HCT116 (cell line): Measurements from ENCODE around the gene FOXP2. TPM values are rescaled to one million over a fixed set of nuclear protein-coding genes. Genes with fewer than 3 reads are reported as not detected.

Experiments
- ATAC-seq: fragments of 200-7000 bp; cut with Tn5 transposase; 2 replicates; pipeline ENCODE4 v1.9.1; 2020; ENCODE audit warnings: mild to moderate bottlenecking, moderate library complexity
- BruUV-seq: library from RNA; stranded (reverse); fragments of 400-500 nt; replicated peaks from 2 replicates; lab custom pipeline; 2021; lab: Mats Ljungman, UMichigan
- CTCF ChIA-PET: fragments of 300-600 bp; sonication (Branson Sonifier 250); formaldehyde crosslinking; loops from one replicate; lab custom pipeline; 2021; ENCODE audit warnings: antibody characterized with exemption; lab: Charles Lee
- POLR2A ChIA-PET: fragments of 300-600, 350-600 bp; sonication (Branson Sonifier 250); formaldehyde crosslinking; loops from one replicate; lab custom pipeline; 2021; ENCODE audit warnings: antibody characterized with exemption; lab: Charles Lee
- RAD21 ChIA-PET, 2 experiments: fragments of 300-600 bp; sonication (Branson Sonifier 250); formaldehyde crosslinking; loops; one replicate each; lab custom pipeline; 2023; ENCODE audit warnings: low total read pairs in 2 of 2; ENCODE audit not compliant: uncharacterized antibody in 2 of 2, unreplicated experiment in 2 of 2, low non-redundant PET in 1 of 2; lab: Charles Lee
- DNase-seq: peaks from one replicate; pipeline ENCODE4 v3.0.0-alpha.2; 2010; ENCODE audit warnings: low read depth, low spot score
- H2AFZ ChIP-seq: fragments of 200-600 bp; shearing (Covaris generic), sonication (generic); 2 replicates; pipeline ENCODE4 v1.6.1; 2017; ENCODE audit warnings: low read depth, mixed run types, mixed read lengths, antibody characterized with exemption, low read length; ENCODE audit not compliant: poor library complexity, severe bottlenecking
- H3K27ac ChIP-seq: 2 replicates; pipeline ENCODE4 v1.5.1; 2012; ENCODE audit warnings: low read depth, low read length
- H3K27me3 ChIP-seq: fragments of 200-600 bp; sonication (generic); 2 replicates; pipeline ENCODE4 v1.6.1; 2016; ENCODE audit warnings: mixed run types, low read length, mixed read lengths; ENCODE audit not compliant: insufficient read depth
- H3K36me3 ChIP-seq, 2 experiments: fragments of 200-500 bp in 1 of 2; fragments of 200-600 bp in 1 of 2; sonication (Bioruptor generic) in 1 of 2; sonication (generic) in 1 of 2; 2 replicates each; pipeline versions ENCODE4 v1.5.1 to v1.6.1; 2014 to 2016; ENCODE audit warnings: low read length in 2 of 2, inconsistent platforms in 1 of 2, mixed read lengths in 1 of 2, mixed run types in 1 of 2; ENCODE audit not compliant: insufficient read depth in 2 of 2, control insufficient read depth in 1 of 2
- H3K4me1 ChIP-seq, 2 experiments: fragments of 200-600 bp in 1 of 2; sonication (generic) in 1 of 2; 2 replicates each; pipeline versions ENCODE4 v1.5.1 to v1.6.1; 2012 to 2017; ENCODE audit warnings: low read length in 2 of 2, inconsistent platforms in 1 of 2, mild to moderate bottlenecking in 1 of 2, mixed read lengths in 1 of 2, mixed run types in 1 of 2, moderate library complexity in 1 of 2; ENCODE audit not compliant: insufficient read depth in 2 of 2, control insufficient read depth in 1 of 2
- H3K4me2 ChIP-seq: fragments of 200-600 bp; sonication (generic); 2 replicates; pipeline ENCODE4 v1.6.1; 2017; ENCODE audit warnings: mixed run types, low read length, mixed read lengths
- H3K4me3 ChIP-seq, 2 experiments: fragments of 200-600 bp in 1 of 2; sonication (generic) in 1 of 2; replicated peaks in 1 of 2; 2 replicates each; pipeline ENCODE4 v1.5.1; 2011 to 2016; ENCODE audit warnings: low read length in 2 of 2, control low read depth in 1 of 2, low read depth in 1 of 2, mild to moderate bottlenecking in 1 of 2, mixed read lengths in 1 of 2, mixed run types in 1 of 2
- H3K79me2 ChIP-seq: fragments of 200-600 bp; sonication (generic); 2 replicates; pipeline ENCODE4 v1.6.1; 2017; ENCODE audit warnings: mild to moderate bottlenecking, mixed run types, low read length, moderate library complexity, mixed read lengths; ENCODE audit not compliant: insufficient read depth
- H3K9ac ChIP-seq: fragments of 200-600 bp; sonication (generic); 2 replicates; pipeline ENCODE4 v1.6.1; 2016; ENCODE audit warnings: low read length, mixed read lengths
- H3K9me2 ChIP-seq: fragments of 200-600 bp; sonication (generic), shearing (Covaris generic); 2 replicates; pipeline ENCODE4 v1.6.1; 2017; ENCODE audit warnings: mixed run types, mild to moderate bottlenecking, moderate library complexity; ENCODE audit not compliant: insufficient read depth
- H3K9me3 ChIP-seq, 2 experiments: fragments of 200-500 bp in 1 of 2; fragments of 200-600 bp in 1 of 2; sonication (Bioruptor generic) in 1 of 2; sonication (generic) in 1 of 2; 2 replicates each; pipeline ENCODE4 v1.6.1; 2014 to 2017; ENCODE audit warnings: low read length in 2 of 2, mixed read lengths in 2 of 2, inconsistent platforms in 1 of 2, low read depth in 1 of 2, mild to moderate bottlenecking in 1 of 2, mixed run types in 1 of 2, moderate library complexity in 1 of 2; ENCODE audit not compliant: control insufficient read depth in 1 of 2, insufficient read depth in 1 of 2
- H4K20me1 ChIP-seq: fragments of 200-600 bp; sonication (generic), shearing (Covaris generic); 2 replicates; pipeline ENCODE4 v1.6.1; 2017; ENCODE audit warnings: mixed run types, mild to moderate bottlenecking, moderate library complexity; ENCODE audit not compliant: insufficient read depth
- ELF1 ChIP-seq: IDR thresholded peaks from 2 replicates; pipeline ENCODE4 v1.6.1; 2012; ENCODE audit warnings: low read depth, borderline replicate concordance
- POLR2A ChIP-seq: IDR thresholded peaks from 2 replicates; pipeline ENCODE4 v1.7.0; 2011; ENCODE audit warnings: borderline replicate concordance; ENCODE audit not compliant: insufficient read depth, insufficient read length; ENCODE audit errors: extremely low read depth
- intact Hi-C: fragments of 100-400 bp; cut with micrococcal nuclease; formaldehyde crosslinking; loops from 2 replicates; pipeline ENCODE4 v1.10.0; 2022
- total RNA-seq: library from RNA; stranded (reverse); gene quantifications from one replicate; pipeline ENCODE4 v1.2.1, GENCODE V29; 2021; ENCODE audit not compliant: unreplicated experiment
- TF ChIP-seq, protein P1 (sequence below), 3 experiments: fragments of 200-600 bp in 1 of 3; sonication (generic) in 1 of 3; IDR thresholded peaks in 2 of 3; conservative IDR thresholded peaks in 1 of 3; 2 replicates each; pipeline ENCODE4 v1.5.1; 2012 to 2017; ENCODE audit warnings: low read depth in 2 of 3, low read length in 2 of 3, antibody characterized with exemption in 1 of 3, borderline replicate concordance in 1 of 3, control low read depth in 1 of 3, mild to moderate bottlenecking in 1 of 3, mixed read lengths in 1 of 3, mixed run types in 1 of 3, moderate library complexity in 1 of 3; ENCODE audit not compliant: insufficient read depth in 1 of 3

The FOXP2 gene
- total RNA-seq, 1 experiment from 2014 or later, result 2.5 TPM

DNA sequence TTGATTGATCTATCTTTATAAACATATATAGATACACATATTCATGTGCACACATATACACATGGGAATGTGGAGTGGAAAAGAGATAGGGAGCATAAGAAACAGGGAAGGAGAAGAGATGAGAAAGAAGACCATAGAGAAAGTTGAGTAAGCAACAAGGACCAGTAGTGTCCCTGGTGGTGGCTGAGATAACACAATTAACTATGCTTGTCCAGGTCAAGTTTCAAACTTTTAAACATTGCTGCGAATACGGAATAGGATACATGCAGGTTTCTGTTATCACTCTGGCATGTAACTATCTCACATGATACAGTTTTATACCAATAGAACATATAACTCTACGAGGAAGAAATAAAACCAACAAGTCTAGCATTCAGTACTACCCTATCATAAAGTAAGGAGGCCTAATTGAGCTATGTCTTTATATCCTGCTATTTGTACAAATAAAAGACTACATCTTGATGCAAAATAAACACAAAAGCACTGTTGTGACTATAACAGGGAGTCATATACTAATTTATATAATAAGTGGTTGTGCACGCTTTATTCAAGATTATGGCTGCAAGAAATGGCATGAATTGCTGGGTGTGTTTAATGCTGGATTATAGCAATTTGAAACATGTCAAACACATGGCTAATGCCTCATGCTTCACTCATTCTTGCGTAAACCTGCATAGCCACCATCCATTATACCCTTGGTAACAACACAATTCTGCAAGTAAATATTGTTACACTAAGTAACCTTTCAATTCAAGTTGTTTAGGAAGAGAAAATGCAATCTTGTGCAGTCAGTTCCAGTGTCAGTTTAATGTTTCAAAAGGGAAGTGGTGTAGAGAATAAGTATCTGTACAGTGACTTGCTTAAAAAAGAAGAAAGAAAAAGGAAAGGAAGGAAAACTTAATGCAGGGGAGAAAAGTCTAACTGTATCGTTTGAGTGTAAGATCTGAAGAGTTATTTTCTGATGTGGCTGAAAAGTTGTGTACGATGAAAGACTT, 8.2 kb downstream of the FOXP2 start:
- peak; percentile 7 for DNase-seq
- peak; percentile 80 for ATAC-seq

More for the DNA sequence above, 8.2 kb downstream of the FOXP2 start:
- no peaks in the 10 kb centered on the region for H3K9me3 ChIP-seq
- TF ChIP-seq, protein P1, sequence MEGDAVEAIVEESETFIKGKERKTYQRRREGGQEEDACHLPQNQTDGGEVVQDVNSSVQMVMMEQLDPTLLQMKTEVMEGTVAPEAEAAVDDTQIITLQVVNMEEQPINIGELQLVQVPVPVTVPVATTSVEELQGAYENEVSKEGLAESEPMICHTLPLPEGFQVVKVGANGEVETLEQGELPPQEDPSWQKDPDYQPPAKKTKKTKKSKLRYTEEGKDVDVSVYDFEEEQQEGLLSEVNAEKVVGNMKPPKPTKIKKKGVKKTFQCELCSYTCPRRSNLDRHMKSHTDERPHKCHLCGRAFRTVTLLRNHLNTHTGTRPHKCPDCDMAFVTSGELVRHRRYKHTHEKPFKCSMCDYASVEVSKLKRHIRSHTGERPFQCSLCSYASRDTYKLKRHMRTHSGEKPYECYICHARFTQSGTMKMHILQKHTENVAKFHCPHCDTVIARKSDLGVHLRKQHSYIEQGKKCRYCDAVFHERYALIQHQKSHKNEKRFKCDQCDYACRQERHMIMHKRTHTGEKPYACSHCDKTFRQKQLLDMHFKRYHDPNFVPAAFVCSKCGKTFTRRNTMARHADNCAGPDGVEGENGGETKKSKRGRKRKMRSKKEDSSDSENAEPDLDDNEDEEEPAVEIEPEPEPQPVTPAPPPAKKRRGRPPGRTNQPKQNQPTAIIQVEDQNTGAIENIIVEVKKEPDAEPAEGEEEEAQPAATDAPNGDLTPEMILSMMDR (IDR thresholded peaks at IDR 0.05 in 2 of 3, conservative IDR thresholded peaks at IDR 0.05 in 1 of 3; ENCODE audit: borderline replicate concordance in 1 of 3, insufficient read depth in 1 of 3, low read depth in 2 of 3, low read length in 2 of 3), result peak in 2 of 3 experiments; percentile 57 to 60; a peak in 4 of 6 replicates
- TF ChIP-seq POLR2A (no peak), ELF1 (no peak)
- TF ChIP-seq, all 23 proteins: peak for 1
- intact Hi-C loops, result no loop called here
- ChIA-PET CTCF (interaction anchor here (1.6 kb wide), 1 partner anchor 241 kb away, joined by 4 read pairs; no protein-coding TSS in a partner anchor), POLR2A (no interaction called here), RAD21 (no interaction called here)
- no peak overlapping the region for H3K4me2 ChIP-seq
- H3K27me3 ChIP-seq, result no peaks in the 10 kb centered on the region
- H3K79me2 ChIP-seq, result no peaks in the 10 kb centered on the region
- no peak overlapping the region for H3K4me3 ChIP-seq
- H3K36me3 ChIP-seq, result no peaks in the 10 kb centered on the region
- no peak overlapping the region for H3K27ac ChIP-seq
- no peak overlapping the region for H3K9ac ChIP-seq
- H3K4me1 ChIP-seq, result no peaks in the 10 kb centered on the region
- H4K20me1 ChIP-seq, result no peaks in the 10 kb centered on the region
- peak overlapping the region; percentile 17 for H2AFZ ChIP-seq
- BruUV-seq, result no TSS peak
- H3K9me2 ChIP-seq, result no peaks in the 10 kb centered on the region
